ENCODE measurements around the gene CLEC4G.

Gene CLEC4G

GRCh38 chr19:7699003-7699402, 32.9 kb downstream of the CLEC4G start:
- no peak for DNase-seq (ENCODE audit: extremely low read depth in 1 of 2, low read depth in 1 of 2)

- no peak for DNase-seq (ENCODE audit: extremely low read depth in 1 of 2, low read depth in 1 of 2)
These were observed 33.3 kb downstream of the CLEC4G start for GRCh38 chr19:7698583-7698982.

GRCh38 chr19:7697721-7698287, 34.1 kb downstream of the CLEC4G start:
- DNase-seq (ENCODE audit: extremely low read depth in 1 of 2, low read depth in 1 of 2), result no peak

- no peak for DNase-seq (ENCODE audit: extremely low read depth in 1 of 2, low read depth in 1 of 2)
These were observed 37.4 kb downstream of the CLEC4G start for GRCh38 chr19:7694499-7694898.

GRCh38 chr19:7692417-7693088, 39.4 kb downstream of the CLEC4G start:
- no peak for DNase-seq (ENCODE audit: extremely low read depth in 1 of 2, low read depth in 1 of 2)

GRCh38 chr19:7691497-7691896, 40.4 kb downstream of the CLEC4G start:
- no peak for DNase-seq (ENCODE audit: extremely low read depth in 1 of 2, low read depth in 1 of 2)

- no peak for DNase-seq (ENCODE audit: extremely low read depth in 1 of 2, low read depth in 1 of 2)
These were observed 41.1 kb downstream of the CLEC4G start for GRCh38 chr19:7690779-7691258.

- no peak for DNase-seq (ENCODE audit: extremely low read depth in 1 of 2, low read depth in 1 of 2)
These were observed 42.7 kb downstream of the CLEC4G start for GRCh38 chr19:7689165-7689564.

- no peak for DNase-seq (ENCODE audit: extremely low read depth in 1 of 2, low read depth in 1 of 2)
These were observed 44.7 kb downstream of the CLEC4G start for GRCh38 chr19:7687177-7687576.

GRCh38 chr19:7685546-7686445, 46.1 kb downstream of the CLEC4G start:
- DNase-seq (ENCODE audit: extremely low read depth in 1 of 2, low read depth in 1 of 2), result no peak

- no peak for DNase-seq (ENCODE audit: extremely low read depth in 1 of 2, low read depth in 1 of 2)
These were observed 49.6 kb downstream of the CLEC4G start for GRCh38 chr19:7682175-7682855.

- peak in 1 of 2 donors; percentile 89 for DNase-seq (ENCODE audit: extremely low read depth in 1 of 2, low read depth in 1 of 2)
These were observed 50.4 kb downstream of the CLEC4G start for GRCh38 chr19:7681340-7682174.

- peak; percentile 60 to 75 for DNase-seq (ENCODE audit: extremely low read depth in 1 of 2, low read depth in 1 of 2)
These were observed 51.1 kb downstream of the CLEC4G start, which contains the start of gene TRAPPC5 for GRCh38 chr19:7680606-7681339. TRAPPC5 (plus strand) TSS chr19:7680833; CDS start chr19:7682254, 1,421 bp downstream.

- no peak for DNase-seq (ENCODE audit: extremely low read depth in 1 of 2, low read depth in 1 of 2)
These were observed 51.9 kb downstream of the CLEC4G start for GRCh38 chr19:7679771-7680605.

- peak in 1 of 2 donors; percentile 67 for DNase-seq (ENCODE audit: extremely low read depth in 1 of 2, low read depth in 1 of 2)
These were observed 52.7 kb downstream of the CLEC4G start for GRCh38 chr19:7678971-7679751.

Data from stimulated activated CD8-positive, alpha-beta memory T cell treated with anti-CD3 and anti-CD28 coated beads, Interleukin-7, amount 100 ng/mL, for 48 hours (primary cell).